ENCODE results near the gene FGD1.

Gene FGD1

DNA sequence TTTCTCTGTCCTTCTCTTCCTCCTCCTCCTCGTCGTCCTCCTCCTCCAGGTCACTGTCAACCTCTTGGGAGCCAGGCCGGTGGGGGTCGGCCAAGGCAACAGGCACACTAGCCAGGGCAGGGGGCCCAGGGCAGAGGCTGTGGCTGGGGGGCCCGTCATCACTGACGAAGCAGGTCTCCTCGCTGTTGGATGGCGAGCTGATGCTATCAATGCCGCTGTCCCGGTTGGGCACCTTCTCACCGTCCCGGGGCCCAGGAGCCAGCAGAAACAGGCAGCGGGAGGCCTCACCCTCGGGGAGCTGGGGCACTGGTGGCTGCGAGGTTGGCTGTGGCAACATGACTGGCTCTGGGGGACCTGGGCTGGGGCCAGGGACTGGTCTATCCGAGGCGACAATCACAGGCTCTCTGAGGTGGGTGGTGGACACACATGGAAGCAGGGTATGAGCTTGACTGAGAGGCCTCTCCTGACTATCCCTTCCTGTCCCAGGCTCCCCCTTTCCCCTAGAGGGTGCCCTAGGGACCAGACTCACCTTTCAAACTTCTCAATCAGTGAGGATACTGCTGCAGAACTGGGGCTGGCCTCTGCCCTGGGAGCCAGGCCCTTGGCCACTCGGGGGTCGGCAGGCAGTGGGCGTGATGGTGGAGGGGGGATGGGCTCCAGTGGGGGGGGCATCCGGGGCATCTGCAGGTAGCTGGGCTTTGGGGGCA, 25.8 kb downstream of the FGD1 start:
- DNase-seq: no peak

DNA sequence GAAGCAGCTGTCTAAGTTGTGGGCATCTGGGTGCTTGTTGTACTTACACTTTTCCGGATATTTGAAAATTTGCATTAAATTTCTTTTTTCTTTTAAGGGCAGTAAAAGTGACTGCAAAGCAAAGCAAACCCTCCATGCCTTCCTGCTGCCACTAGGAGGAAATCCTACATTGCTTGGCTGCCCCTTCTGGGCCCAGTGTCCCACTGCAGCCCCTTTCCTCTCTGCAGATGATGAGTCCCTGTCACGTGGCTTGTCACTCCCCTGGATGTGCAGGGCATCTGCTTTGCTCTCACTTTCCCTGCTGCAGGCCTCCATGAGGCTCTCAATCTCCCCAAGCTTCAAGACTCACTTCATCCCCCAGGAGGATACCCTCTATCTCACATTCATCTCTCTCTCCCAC, 43.1 kb downstream of the FGD1 start:
- DNase-seq: no peak

DNA sequence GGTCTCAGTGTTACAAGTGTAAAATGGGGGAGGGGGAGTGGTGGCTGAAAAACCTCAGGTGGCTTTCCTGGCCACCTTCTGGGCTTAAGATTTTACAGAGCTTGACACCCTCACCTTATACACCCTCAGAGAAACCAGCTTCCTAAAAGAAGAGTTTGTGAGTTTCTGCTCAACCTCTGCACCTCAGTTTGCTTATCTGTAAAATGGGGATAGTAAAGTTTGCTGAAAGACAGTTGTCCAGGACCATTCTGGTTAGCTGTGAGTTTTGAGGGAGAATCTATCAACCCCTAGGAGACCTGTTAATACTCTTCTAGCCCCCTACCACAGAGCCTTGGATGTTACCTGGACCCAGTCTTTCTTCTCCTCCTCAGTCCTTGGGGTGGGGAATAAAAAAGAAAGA, 46.1 kb downstream of the FGD1 start:
- DNase-seq: no peak

DNA sequence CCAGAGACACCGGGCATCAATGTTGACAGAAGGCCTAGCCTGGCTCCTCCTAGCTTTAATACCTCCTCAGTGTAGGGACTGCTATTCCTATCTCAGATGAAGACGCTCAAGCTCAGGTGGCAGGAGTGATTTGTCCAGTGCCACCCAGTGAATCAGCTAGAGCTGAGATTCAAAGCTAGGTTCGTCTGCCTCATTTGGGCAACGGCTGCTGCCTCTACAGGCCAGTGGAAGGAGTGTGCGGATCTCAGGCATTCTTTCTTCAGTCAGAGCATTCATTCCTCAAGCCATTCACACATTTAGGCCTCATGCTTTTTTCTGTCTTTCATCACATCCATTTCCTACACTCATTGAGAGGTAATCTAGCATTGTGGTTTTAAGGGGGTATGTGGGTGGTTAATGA, 48.6 kb downstream of the FGD1 start:
- DNase-seq: no peak

DNA sequence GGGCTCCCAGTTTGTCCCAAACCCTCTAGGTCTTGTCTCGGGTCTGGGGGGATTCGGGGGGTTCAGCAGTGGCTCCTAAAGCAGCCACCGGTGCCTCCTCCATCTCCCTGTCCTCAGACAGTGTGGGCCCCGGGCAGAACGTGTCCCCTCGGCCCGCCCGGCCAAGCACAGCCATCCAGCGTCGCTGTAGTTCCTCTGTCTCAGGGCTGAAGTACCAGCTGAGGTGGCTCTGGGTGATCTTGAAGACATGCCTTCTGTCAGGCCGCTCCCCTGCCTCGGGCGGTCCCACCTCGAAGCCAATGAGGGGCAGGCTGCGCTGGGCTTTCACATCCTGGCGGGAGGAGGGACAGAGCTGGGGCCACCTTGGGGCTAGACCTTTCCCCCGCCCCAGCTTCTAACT, 50.0 kb downstream of the FGD1 start:
- no peak for DNase-seq

DNA sequence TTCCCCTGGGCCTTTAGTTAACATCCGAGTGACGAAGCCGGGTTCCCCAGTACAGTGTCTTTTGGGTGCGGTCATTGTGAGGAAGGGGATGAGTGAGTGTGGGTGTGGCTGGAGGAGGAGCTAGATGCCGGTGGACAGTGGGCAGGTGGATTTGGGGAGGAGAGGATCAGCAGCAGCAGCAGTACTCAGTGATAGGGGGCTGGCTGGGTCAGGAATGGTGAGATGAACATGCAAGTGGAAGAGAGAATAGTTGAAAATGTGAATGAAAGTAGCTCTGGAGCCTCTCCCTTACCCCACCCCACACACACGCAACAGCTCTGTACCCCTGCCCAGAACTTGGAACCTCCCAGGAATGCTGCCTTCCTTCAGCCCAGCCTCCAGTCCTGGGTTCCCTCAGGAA, 51.3 kb downstream of the FGD1 start:
- no peak for DNase-seq

DNA sequence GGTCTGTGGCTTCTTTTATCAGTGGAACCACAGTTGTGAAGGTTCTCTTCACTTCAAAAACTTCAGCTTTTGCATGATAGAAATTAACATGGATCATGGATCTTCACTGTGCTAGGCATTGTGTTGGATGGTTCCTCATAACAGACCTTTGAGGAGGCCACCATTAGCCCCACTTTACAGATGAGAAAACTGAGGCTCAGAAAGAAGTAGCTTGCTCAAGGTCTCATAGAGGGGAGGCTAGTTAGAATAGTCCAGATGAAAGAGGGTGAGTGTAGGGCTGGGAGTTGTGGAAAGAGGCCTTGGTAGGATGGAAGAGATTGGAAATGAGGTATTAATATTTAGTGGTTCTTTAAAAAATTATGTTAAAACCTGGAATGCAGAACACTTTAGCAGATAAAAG, 53.2 kb downstream of the FGD1 start:
- DNase-seq: no peak

DNA sequence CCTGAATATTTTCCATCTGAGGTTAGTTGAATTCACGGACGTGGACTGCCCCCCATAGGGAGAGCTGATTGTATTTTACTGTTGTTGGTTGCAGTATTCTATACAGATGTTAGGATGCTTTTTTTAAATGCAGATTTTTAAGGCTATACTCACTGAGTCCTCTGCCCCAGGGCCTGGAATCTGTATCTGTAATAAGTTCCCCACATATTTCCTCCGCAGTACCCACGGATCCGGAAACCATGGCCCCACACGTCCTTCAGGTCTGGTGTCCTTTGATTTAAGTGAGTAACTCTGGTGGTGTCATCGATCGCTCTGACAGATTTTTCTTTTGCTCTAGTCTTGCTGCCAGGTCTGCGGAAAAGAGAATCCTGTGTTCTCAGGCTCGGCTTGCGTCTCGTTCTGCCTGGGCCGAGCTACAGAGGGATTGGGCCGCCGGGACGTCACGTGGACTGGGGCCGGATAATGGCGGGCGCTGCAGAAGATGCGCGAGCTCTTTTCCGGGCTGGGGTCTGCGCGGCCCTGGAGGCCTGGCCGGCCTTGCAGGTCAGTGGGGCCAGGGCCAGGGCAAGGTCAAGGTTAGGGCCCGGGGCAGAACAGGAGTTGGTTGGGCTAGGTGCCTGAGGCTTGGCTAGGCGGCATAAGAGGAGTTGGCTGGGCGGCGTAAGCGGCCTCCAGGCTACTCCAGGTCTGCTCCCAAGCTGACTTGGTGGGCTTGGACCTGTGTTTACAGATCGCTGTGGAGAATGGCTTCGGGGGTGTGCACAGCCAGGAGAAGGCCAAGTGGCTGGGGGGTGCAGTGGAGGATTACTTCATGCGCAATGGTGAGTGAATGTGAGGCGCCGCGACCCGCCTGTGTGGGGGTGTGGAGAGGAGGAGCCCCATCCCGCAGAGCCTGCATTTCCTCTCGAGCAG, 55.8 kb downstream of the FGD1 start, which contains the start of gene TSR2:
TSS of gene TSR2 (plus strand) at position 445 of the 912 bp plus-strand sequence. CDS start at position 463, 18 bp downstream.
- peak; percentile 44 to 84 for DNase-seq

DNA sequence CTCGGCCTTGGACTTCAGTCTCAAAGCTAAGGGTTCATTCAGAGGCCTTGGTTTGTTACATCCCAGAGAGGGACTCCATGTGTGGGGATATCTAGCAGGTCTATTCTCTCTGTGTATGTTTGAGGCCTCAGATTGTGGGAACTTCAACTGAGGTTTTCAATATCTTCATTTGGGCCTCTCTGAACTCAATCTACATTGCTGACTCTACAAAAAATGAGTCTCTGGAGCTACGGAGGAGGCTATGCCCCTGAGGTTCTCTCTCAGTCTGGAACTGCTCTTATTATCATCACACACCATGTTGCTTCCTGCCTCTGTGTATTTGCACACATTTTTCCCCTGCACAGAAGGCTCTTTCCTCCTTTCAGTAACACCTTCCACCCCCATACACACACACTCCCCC, 60.9 kb downstream of the FGD1 start:
- no peak for DNase-seq

DNA sequence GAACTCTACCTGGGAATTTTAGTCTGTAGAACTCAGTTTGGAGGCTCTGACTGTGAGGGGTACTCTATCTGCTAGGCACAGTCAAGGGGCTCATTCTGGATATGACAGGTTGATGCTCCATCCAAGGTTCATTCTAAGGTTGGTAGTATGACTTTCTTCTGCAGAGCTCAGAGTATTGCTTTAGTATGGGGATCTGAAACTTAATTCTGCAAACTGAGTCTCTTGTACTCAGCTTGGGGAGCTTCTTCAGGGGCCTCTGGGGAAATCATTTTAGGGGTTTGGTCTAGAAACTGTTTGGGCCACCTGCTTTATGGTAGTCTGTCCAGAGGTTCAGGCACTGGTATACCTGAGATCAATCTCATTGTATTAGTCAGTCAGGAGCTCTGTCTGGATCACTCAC, 65.5 kb downstream of the FGD1 start:
- DNase-seq: no peak

DNA sequence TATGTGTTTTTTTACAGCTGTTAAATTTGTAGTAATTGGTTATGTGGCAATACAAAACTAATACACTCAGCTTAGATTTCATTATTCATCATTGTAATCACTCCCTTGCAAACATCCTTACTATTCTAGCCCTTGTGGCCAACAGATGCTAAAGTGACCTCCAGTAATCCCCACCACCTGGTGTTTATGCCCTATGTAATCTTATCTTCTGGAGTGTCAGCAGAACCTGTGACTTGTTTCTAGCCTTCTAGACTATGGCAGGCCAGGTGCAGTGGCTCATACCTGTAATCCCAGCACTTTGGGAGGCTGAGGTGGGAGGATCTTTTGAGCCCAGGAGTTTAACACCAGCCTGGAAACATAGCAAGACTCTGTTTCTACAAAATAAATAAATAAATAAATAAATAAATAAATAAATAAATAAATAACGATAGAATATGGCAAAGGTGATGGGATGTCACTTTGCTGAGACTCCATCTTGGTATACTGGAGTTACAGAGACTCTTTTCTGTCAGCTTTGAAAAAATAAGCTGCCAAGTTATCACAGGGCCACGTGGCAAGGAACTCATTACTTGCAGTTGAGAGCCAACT, 68.1 kb downstream of the FGD1 start:
- DNase-seq: no peak

DNA sequence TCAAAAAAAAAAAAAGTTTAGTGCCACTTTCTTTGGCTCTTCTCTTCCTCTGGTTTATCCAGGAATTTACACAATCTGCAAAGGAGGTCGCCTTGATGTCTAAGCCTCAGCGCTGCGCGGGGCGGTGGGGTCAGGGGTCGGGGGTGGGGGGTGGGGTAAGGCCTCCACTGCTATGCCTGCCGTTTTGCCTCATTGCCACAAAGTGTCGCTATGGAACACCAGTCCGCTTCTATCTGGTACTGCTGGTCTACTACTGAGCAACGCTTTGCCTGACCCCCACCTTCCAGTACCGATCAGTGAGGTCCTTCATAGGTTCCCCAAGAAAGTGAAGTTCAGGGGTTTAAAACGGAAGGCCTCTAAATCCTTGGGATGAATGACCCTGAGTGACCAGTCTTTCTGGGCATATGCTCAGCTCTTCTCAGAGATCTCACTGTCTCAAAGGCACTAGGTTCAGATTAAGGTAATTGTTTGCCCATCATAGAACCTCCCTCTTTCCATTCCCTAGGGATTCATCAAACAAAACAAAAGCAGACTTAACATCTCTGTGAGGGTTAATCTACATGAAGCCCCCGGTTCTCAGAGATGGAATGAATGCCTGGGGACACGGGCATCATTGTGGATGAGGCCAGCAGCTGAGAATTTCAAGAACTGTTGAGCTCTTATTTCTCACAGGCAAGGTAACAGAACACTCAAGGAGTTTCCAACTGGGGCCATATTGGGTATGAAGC, 72.7 kb downstream of the FGD1 start:
- DNase-seq: no peak

DNA sequence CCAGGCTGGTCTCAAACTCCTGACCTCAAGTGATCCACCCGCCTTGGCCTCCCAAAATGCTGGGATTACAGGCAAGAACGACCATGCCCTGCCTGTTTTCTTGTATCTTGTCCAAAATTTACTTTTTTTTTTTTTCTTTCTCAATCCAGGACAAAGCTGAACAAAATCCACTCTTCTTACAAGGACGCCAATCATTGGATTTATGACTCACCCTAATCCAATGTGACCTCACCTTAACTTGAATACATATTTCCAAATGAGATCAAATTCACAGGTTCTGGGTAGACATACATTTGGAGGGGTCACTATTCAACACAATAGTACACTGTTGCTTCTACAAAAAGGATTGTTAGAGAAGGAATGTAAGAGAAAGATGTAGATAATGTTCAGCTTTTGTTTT, 73.9 kb downstream of the FGD1 start:
- DNase-seq: no peak

DNA sequence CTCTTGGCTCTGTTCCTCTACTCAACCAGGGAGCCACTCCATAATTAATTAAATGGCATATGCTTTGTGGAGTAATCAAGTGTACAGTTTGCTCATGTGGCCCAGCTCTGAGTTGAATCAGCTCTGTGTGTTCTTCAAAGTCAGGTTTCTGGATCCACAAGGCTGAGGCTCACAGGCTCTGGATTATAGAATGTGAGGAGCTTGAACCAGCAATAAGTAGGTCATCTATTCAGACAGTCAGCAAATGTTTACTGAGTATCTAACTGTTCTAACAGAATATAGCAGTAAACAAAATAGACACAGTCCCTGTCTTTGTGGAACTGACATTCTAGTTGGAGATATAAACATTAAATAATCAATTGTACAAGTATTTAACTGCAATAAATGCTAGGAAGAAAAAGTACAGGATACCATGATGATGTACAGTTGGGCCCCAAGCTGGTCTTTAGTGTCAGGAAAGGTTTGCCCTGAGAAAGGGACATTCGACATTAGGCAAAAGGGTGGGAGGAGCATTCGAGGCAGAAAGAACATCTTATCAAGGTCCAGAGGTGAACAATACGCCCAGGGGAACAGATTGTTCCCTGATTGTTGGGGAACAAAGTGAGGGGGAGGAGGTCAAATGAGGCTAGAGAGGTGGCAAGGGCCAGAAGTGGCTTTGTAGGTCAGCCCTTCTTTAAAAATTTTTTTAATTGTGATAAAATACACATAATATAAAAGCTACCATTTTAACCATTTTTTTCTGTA, 76.3 kb downstream of the FGD1 start:
- DNase-seq: no peak

DNA sequence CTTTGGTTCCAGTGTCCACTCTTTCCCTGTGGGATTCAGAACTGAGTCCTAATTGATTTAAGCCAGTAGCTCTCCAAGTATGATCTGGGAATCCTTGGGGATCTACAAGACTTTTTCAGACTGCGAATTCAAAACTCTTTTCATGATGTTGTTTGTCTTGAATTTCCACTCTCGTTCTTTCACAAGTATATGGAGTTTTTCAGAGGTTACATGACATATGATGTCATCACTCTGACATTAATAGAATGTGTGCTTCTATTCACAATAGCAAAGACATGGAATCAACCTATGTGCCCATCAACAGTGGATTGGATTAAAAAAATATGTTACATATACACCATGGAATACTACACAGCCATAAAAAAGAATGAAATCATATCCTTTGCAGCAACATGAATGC, 79.1 kb downstream of the FGD1 start:
- DNase-seq: no peak

DNA sequence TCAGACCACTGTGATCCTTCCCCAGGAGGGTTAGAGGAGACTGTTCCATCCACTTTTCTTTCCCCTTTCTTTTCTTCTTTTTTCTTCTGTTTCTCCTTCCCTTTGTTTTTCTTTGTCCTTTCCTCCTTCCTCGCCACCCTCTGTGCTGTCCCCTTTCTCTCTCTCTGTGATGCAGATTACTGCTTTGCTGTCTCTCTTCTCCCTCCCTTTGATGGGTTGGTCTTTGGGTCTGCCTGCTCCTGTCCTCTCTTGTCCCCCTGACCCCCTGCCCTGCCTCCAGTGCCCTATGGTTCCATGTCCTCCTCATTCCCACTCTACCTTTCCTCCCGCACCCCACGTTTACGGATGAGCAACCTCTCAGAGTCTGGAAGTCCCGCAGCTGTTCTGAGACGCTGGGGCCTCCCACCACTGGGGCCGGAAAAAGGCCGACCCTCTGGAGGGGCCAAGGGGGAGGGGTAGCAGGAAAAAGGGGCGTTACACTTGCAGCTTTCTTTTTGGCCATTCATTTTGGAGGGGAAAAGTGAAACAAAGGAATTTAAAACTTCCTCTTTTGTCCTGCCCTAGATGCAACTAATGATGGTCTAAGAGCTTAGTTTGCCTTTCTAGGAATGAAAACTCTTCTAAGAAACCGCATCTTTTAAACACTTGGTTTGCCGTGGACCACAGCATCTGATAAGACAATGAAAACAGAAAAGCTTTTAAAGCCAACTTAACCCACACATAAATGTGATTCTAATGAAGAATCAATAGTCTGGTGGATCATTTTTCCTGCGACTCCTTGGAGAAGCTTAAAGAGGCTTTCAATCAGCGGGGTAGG, 80.3 kb downstream of the FGD1 start:
- no peak for DNase-seq

DNA sequence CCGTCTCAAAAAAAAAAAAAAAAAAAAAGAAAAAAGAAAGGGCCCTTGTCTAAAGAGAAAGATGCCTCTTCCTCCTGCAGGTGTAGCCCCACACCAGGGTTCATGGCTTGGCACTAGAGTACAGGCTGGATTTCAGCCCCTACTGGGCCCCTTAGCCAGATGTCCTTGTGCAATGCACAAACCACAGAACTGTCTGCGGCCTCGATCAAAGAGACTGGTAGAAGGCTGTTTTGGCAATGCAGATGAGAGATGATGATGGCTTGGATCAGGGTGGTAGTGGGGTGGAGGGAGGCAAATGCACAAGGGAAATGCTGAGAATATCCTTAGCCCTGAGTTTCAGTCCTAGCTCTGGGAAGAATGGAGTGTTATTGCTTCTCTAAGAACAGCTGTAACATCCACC, 82.3 kb downstream of the FGD1 start:
- DNase-seq: no peak

DNA sequence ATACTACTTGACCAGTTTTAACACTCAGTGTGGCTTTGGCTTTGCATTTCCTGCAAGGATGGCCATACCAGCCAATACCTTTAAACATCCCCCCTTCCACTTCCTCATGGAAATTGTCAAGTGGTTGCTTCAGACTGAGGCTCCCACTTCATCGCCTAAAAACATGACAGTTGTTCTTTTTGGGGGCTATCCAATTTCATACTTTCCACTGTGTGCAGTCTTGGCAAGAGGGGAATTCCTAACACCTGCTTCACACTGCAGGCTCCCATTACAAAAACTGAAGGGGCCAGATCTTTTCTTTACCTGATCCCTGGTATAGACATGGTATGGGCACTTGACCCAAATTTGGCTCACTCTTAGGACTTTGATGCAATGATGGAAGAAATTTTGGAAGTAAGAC, 84.3 kb downstream of the FGD1 start:
- peak in 1 of 2 experiments; percentile 22 for DNase-seq

DNA sequence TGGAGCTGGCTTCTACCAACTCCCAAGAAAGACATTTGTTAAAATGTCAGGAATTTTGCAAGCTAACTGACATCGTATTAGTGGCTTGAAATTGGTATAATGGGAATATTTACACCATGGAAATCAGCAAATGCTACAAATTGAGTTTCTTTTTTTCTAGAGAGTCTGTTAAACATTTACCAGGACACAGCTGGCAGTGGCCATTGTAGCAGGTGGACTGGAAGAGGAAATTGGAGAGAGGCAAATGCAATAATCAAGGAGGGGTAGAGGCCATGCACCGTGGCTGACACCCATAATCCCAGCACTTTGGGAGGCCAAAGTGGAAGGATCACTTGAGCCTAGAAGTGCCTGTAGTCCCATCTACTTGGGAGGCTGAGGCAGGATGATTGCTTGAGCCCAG, 88.8 kb downstream of the FGD1 start:
- DNase-seq: no peak

DNA sequence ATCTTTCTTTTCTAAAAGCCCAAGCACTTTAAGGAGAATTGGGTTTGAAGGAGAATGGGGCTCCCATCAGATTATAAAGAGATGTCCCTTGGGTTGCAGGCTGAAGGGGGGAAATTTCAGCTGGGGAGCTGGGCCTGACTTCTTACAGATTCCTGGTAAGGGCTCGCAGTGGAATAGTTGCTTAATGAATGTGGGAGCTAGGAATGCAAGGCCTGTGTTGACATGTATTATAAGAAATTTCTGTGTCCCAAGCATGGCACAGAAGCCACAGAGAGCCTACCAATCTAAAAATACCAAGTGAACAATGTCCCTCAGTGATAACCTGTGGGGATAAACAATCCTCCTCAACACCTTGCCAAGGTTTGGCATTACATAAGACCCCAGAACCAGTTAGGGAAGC, 98.9 kb downstream of the FGD1 start:
- no peak for DNase-seq

Measured in NCI-H446 (cell line).